SK-N-SH treated with all-trans-retinoic acid at 6 μM for 48 hours (cell line): ENCODE results near the gene CLDN5.

Experiments
- ATAC-seq: fragments of 200-7000 bp; cut with Tn5 transposase; 3 replicates; pipeline ENCODE4 v1.9.1; 2020; ENCODE audit warnings: mild to moderate bottlenecking, moderate library complexity
- ARNTL ChIP-seq: fragments of 450-650 bp; formaldehyde crosslinking; IDR thresholded peaks from 2 replicates; pipeline ENCODE4 v1.5.0; 2020; ENCODE audit warnings: low read depth, mild to moderate bottlenecking, moderate library complexity, borderline replicate concordance
- CSDC2 ChIP-seq: fragments of 250-450 bp; sonication (Bioruptor Pico); IDR thresholded peaks from 2 replicates; pipeline ENCODE4 v1.5.0; 2020; ENCODE audit warnings: mild to moderate bottlenecking, moderate library complexity
- ESRRG ChIP-seq: fragments of 250-450 bp; sonication (Bioruptor Pico); IDR thresholded peaks from 2 replicates; pipeline ENCODE4 v1.6.1; 2021; ENCODE audit warnings: mild to moderate bottlenecking
- GLIS3 ChIP-seq: fragments of 250-450 bp; sonication (Bioruptor Pico); IDR thresholded peaks from 2 replicates; pipeline ENCODE4 v1.5.0; 2020; ENCODE audit warnings: mild to moderate bottlenecking, moderate library complexity
- ISL1 ChIP-seq: fragments of 250-450 bp; sonication (Bioruptor Pico); IDR thresholded peaks from 2 replicates; pipeline ENCODE4 v2.1.2; 2022; ENCODE audit warnings: mild to moderate bottlenecking, moderate library complexity
- PATZ1 ChIP-seq: fragments of 250-450 bp; sonication (Bioruptor Pico); IDR thresholded peaks from 2 replicates; pipeline ENCODE4 v1.8.0; 2020; ENCODE audit warnings: mild to moderate bottlenecking, moderate library complexity, borderline replicate concordance
- POU6F1 ChIP-seq: fragments of 250-450 bp; sonication (Bioruptor Pico); IDR thresholded peaks from 2 replicates; pipeline ENCODE4 v1.8.0; 2021; ENCODE audit warnings: low read depth, mild to moderate bottlenecking, moderate library complexity, borderline replicate concordance
- PPARA ChIP-seq: fragments of 250-450 bp; sonication (Bioruptor Pico); IDR thresholded peaks from 2 replicates; pipeline ENCODE4 v1.5.0; 2020; ENCODE audit warnings: mild to moderate bottlenecking, borderline replicate concordance
- RARB ChIP-seq: fragments of 250-450 bp; sonication (Bioruptor Pico); IDR thresholded peaks from 2 replicates; pipeline ENCODE4 v1.8.0; 2021; ENCODE audit warnings: mild to moderate bottlenecking, moderate library complexity
- SNAI2 ChIP-seq: fragments of 250-450 bp; sonication (Bioruptor Pico); IDR thresholded peaks from 2 replicates; pipeline ENCODE4 v1.5.0; 2020; ENCODE audit warnings: mild to moderate bottlenecking, moderate library complexity
- TCF4 ChIP-seq: fragments of 250-450 bp; sonication (Bioruptor Pico); IDR thresholded peaks from 2 replicates; pipeline ENCODE4 v1.8.0; 2021; ENCODE audit warnings: mild to moderate bottlenecking, moderate library complexity, borderline replicate concordance
- TOX ChIP-seq: fragments of 250-450 bp; sonication (Bioruptor Pico); IDR thresholded peaks from 2 replicates; pipeline ENCODE4 v1.8.0; 2021; ENCODE audit warnings: mild to moderate bottlenecking, moderate library complexity, borderline replicate concordance
- TSHZ2 ChIP-seq: fragments of 250-450 bp; sonication (Bioruptor Pico); IDR thresholded peaks from 2 replicates; pipeline ENCODE4 v1.5.0; 2020; ENCODE audit warnings: mild to moderate bottlenecking, moderate library complexity
- ZC3H10 ChIP-seq: fragments of 250-450 bp; sonication (Bioruptor Pico); IDR thresholded peaks from 2 replicates; pipeline ENCODE4 v1.5.1; 2021; ENCODE audit warnings: mild to moderate bottlenecking, moderate library complexity
- ZFP3 ChIP-seq: fragments of 250-450 bp; sonication (Bioruptor Pico); IDR thresholded peaks from 2 replicates; pipeline ENCODE4 v1.5.0; 2020; ENCODE audit warnings: mild to moderate bottlenecking, moderate library complexity
- ZFP30 ChIP-seq: fragments of 450-650 bp; formaldehyde crosslinking; IDR thresholded peaks from 2 replicates; pipeline ENCODE4 v1.5.0; 2022; ENCODE audit warnings: mild to moderate bottlenecking, moderate library complexity
- ZNF565 ChIP-seq: fragments of 450-650 bp; formaldehyde crosslinking; conservative IDR thresholded peaks from 2 replicates; pipeline ENCODE4 v1.5.0; 2020; ENCODE audit warnings: low read depth, mild to moderate bottlenecking, moderate library complexity
- ZNF70 ChIP-seq: fragments of 450-650 bp; formaldehyde crosslinking; IDR thresholded peaks from 2 replicates; pipeline ENCODE4 v1.5.0; 2020; ENCODE audit warnings: mild to moderate bottlenecking, moderate library complexity
- ZNF8 ChIP-seq: fragments of 450-650 bp; formaldehyde crosslinking; IDR thresholded peaks from 2 replicates; pipeline ENCODE4 v1.5.0; 2020; ENCODE audit warnings: mild to moderate bottlenecking, moderate library complexity
- TF ChIP-seq, protein P1 (sequence below): fragments of 250-450 bp; sonication (Bioruptor Pico); IDR thresholded peaks from 2 replicates; pipeline ENCODE4 v1.5.1; 2020; ENCODE audit warnings: low read depth, mild to moderate bottlenecking, moderate library complexity
- TF ChIP-seq, protein P2 (sequence below): fragments of 250-450 bp; sonication (Bioruptor Pico); IDR thresholded peaks from 2 replicates; pipeline ENCODE4 v1.5.1; 2021; ENCODE audit warnings: mild to moderate bottlenecking, moderate library complexity

The CLDN5 gene

GRCh38 chr22:19519041-19519926, 4.9 kb downstream of the CLDN5 start:
- ATAC-seq: no peak
- TF ChIP-seq TCF4 (CRISPR knock-in tag): no peak
- TF ChIP-seq ARNTL (CRISPR knock-in tag): no peak
- TF ChIP-seq ZFP3 (CRISPR knock-in tag): no peak
- no peak for TF ChIP-seq PPARA
- no peak for TF ChIP-seq ZFP30 (CRISPR knock-in tag)
- TF ChIP-seq ZNF70 (CRISPR knock-in tag): no peak

DNA sequence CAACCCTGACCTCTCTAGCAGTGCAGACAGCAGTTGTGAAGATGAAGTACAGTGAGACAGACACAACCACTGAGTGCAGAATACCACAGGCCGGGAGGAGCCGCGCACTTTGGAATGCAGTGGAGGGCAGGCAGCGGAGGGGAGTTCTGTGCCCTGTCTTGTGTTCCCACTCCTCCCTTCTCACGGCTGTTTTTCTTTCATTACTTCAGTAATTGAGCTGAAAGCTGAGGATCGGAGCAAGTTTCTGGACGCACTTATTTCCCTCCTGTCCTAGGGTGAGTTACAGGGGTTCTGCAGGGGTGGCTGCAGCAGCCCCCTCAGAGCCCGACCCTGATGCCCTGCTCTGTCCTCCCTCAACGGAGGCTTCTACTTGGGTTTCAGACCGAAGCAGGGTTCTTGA, 5.6 kb downstream of the CLDN5 start:
- no peak for TF ChIP-seq TSHZ2 (CRISPR knock-in tag)
- no peak for TF ChIP-seq RARB
- TF ChIP-seq PPARA: no peak
- no peak for TF ChIP-seq CSDC2 (CRISPR knock-in tag)
- TF ChIP-seq ZC3H10: no peak
- TF ChIP-seq ARNTL (CRISPR knock-in tag): no peak
- no peak for TF ChIP-seq ZNF8 (CRISPR knock-in tag)
- TF ChIP-seq ZFP30 (CRISPR knock-in tag): no peak
- TF ChIP-seq ZFP3 (CRISPR knock-in tag): no peak
- TF ChIP-seq PATZ1 (CRISPR knock-in tag): no peak
- TF ChIP-seq POU6F1: no peak
- no peak for TF ChIP-seq ISL1 (CRISPR knock-in tag)
- ATAC-seq: no peak

- no peak for ATAC-seq
- no peak for TF ChIP-seq ISL1 (CRISPR knock-in tag)
- no peak for TF ChIP-seq POU6F1
- TF ChIP-seq ZNF8 (CRISPR knock-in tag): no peak
- TF ChIP-seq TCF4 (CRISPR knock-in tag): no peak
- TF ChIP-seq CSDC2 (CRISPR knock-in tag): no peak
- no peak for TF ChIP-seq ESRRG (CRISPR knock-in tag)
- TF ChIP-seq RARB: no peak
- TF ChIP-seq, protein P1, sequence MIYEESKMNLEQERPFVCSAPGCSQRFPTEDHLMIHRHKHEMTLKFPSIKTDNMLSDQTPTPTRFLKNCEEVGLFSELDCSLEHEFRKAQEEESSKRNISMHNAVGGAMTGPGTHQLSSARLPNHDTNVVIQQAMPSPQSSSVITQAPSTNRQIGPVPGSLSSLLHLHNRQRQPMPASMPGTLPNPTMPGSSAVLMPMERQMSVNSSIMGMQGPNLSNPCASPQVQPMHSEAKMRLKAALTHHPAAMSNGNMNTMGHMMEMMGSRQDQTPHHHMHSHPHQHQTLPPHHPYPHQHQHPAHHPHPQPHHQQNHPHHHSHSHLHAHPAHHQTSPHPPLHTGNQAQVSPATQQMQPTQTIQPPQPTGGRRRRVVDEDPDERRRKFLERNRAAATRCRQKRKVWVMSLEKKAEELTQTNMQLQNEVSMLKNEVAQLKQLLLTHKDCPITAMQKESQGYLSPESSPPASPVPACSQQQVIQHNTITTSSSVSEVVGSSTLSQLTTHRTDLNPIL (CRISPR knock-in tag): no peak
- no peak for TF ChIP-seq GLIS3 (CRISPR knock-in tag)
- TF ChIP-seq ZC3H10: no peak
- TF ChIP-seq ZNF565: no peak
- no peak for TF ChIP-seq TOX (CRISPR knock-in tag)
- TF ChIP-seq ZFP3 (CRISPR knock-in tag): no peak
- no peak for TF ChIP-seq SNAI2 (CRISPR knock-in tag)
- TF ChIP-seq PPARA: no peak
- no peak for TF ChIP-seq ARNTL (CRISPR knock-in tag)
- TF ChIP-seq, protein P2, sequence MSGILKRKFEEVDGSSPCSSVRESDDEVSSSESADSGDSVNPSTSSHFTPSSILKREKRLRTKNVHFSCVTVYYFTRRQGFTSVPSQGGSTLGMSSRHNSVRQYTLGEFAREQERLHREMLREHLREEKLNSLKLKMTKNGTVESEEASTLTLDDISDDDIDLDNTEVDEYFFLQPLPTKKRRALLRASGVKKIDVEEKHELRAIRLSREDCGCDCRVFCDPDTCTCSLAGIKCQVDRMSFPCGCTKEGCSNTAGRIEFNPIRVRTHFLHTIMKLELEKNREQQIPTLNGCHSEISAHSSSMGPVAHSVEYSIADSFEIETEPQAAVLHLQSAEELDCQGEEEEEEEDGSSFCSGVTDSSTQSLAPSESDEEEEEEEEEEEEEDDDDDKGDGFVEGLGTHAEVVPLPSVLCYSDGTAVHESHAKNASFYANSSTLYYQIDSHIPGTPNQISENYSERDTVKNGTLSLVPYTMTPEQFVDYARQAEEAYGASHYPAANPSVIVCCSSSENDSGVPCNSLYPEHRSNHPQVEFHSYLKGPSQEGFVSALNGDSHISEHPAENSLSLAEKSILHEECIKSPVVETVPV: no peak
- TF ChIP-seq PATZ1 (CRISPR knock-in tag): no peak
- TF ChIP-seq ZFP30 (CRISPR knock-in tag): no peak
- TF ChIP-seq, all 23 proteins: peak for 0
Measured at GRCh38 chr22:19517919-19518611, 6.1 kb downstream of the CLDN5 start.
